GM21526 (cell line): Measurements from ENCODE around the gene EEPD1.
"Not testable (repeated sequence)": the region's sequence is repeated elsewhere in the genome, so short reads cannot be mapped to it uniquely, and the experiment has no call there.

Experiments used
- ATAC-seq: cut with Tn5 transposase; IDR thresholded peaks from one replicate; pipeline ENCODE4 v1.9.1; 2021; ENCODE audit warnings: moderate library complexity; ENCODE audit not compliant: unreplicated experiment, low FRiP score

Gene EEPD1

GRCh38 chr7:36210291-36210922 is 57.4 kb downstream of the EEPD1 start:
- no peak for ATAC-seq

GRCh38 chr7:36214608-36215456 is 61.8 kb downstream of the EEPD1 start:
- ATAC-seq, result no peak

GRCh38 chr7:36215457-36215765 is 62.4 kb downstream of the EEPD1 start:
- no peak for ATAC-seq

GRCh38 chr7:36216063-36216684 is 63.1 kb downstream of the EEPD1 start:
- no peak for ATAC-seq

- no peak for ATAC-seq
Measured at GRCh38 chr7:36217211-36217960, 64.3 kb downstream of the EEPD1 start.

GRCh38 chr7:36217961-36218284 is 64.9 kb downstream of the EEPD1 start:
- no peak for ATAC-seq

- no peak for ATAC-seq
Measured at GRCh38 chr7:36219429-36219828, 66.4 kb downstream of the EEPD1 start.

GRCh38 chr7:36223851-36224250 is 70.8 kb downstream of the EEPD1 start:
- no peak for ATAC-seq

GRCh38 chr7:36224934-36225858 is 72.1 kb downstream of the EEPD1 start:
- no peak for ATAC-seq

GRCh38 chr7:36226151-36226550 is 73.1 kb downstream of the EEPD1 start:
- no peak for ATAC-seq

- ATAC-seq, result no peak
Measured at GRCh38 chr7:36227223-36227622, 74.2 kb downstream of the EEPD1 start.

- ATAC-seq, result no peak
Measured at GRCh38 chr7:36228039-36228438, 75.0 kb downstream of the EEPD1 start.

GRCh38 chr7:36231406-36231805 is 78.4 kb downstream of the EEPD1 start:
- ATAC-seq, result no peak

GRCh38 chr7:36232555-36232954 is 79.5 kb downstream of the EEPD1 start:
- ATAC-seq, result no peak

GRCh38 chr7:36232971-36233550 is 80.0 kb downstream of the EEPD1 start:
- ATAC-seq, result no peak

- no peak for ATAC-seq
Measured at GRCh38 chr7:36236073-36236472, 83.0 kb downstream of the EEPD1 start.

- no peak for ATAC-seq
Measured at GRCh38 chr7:36238138-36238537, 85.1 kb downstream of the EEPD1 start.

GRCh38 chr7:36243356-36243755 is 90.3 kb downstream of the EEPD1 start:
- ATAC-seq, result not testable (repeated sequence)

- ATAC-seq, result not testable (repeated sequence)
Measured at GRCh38 chr7:36244001-36244400, 90.9 kb downstream of the EEPD1 start.

- no peak for ATAC-seq
Measured at GRCh38 chr7:36244429-36244828, 91.4 kb downstream of the EEPD1 start.
